ENCODE measurements around the gene PRPF8.

PRPF8 gene

GRCh38 chr17:1620486-1620885 is 64.2 kb downstream of the PRPF8 start:
- Histone ChIP-seq H3K9ac (ENCODE audit: low read length) (no peak overlapping the region; the same call in 1 of the 2 replicates), H3K27ac (ENCODE audit: low read depth, low read length, poor library complexity, severe bottlenecking) (no peak overlapping the region), H3K36me3 (ENCODE audit: insufficient read depth, low read length) (peaks cover 90% of the 10 kb centered on the region), H4K20me1 (ENCODE audit: insufficient read depth, low read length) (no peaks in the 10 kb centered on the region), H3K9me3 (ENCODE audit: low read length) (no peaks in the 10 kb centered on the region), H3K4me3 (ENCODE audit: low read depth, low read length, poor library complexity, severe bottlenecking) (no peak overlapping the region), H3K4me1 (ENCODE audit: insufficient read depth, low read length, severe bottlenecking) (peaks cover 9% of the 10 kb centered on the region), H3K4me2 (ENCODE audit: low read length) (no peak overlapping the region), H3F3A (ENCODE audit: insufficient read depth, low read length) (no peaks in the 10 kb centered on the region), H3K9me2 (ENCODE audit: low read depth, low read length) (no peaks in the 10 kb centered on the region), H2AFZ (ENCODE audit: low read length) (no peak overlapping the region), H3K27me3 (ENCODE audit: insufficient read depth, low read length) (no peaks in the 10 kb centered on the region), H3K79me2 (ENCODE audit: insufficient read depth, low read length) (peaks cover 10% of the 10 kb centered on the region)
- TF ChIP-seq CTCF (IDR thresholded peaks at IDR 0.05; ENCODE audit: low read length) (no peak), EZH2 (IDR thresholded peaks at IDR 0.05; ENCODE audit: borderline replicate concordance, low read length) (no peak)

- no peaks in the 10 kb centered on the region for H3K4me1 ChIP-seq (ENCODE audit: insufficient read depth, low read length, severe bottlenecking)
- no peaks in the 10 kb centered on the region for H3K9me2 ChIP-seq (ENCODE audit: low read depth, low read length)
- no peaks in the 10 kb centered on the region for H3K9me3 ChIP-seq (ENCODE audit: low read length)
- TF ChIP-seq EZH2 (IDR thresholded peaks at IDR 0.05; ENCODE audit: borderline replicate concordance, low read length) (no peak), CTCF (IDR thresholded peaks at IDR 0.05; ENCODE audit: low read length) (no peak)
- H3K79me2 ChIP-seq (ENCODE audit: insufficient read depth, low read length): no peaks in the 10 kb centered on the region
- no peak overlapping the region for H2AFZ ChIP-seq (ENCODE audit: low read length)
- no peak overlapping the region for H3K27ac ChIP-seq (ENCODE audit: low read depth, low read length, poor library complexity, severe bottlenecking)
- peaks cover 90% of the 10 kb centered on the region for H3K36me3 ChIP-seq (ENCODE audit: insufficient read depth, low read length)
- no peaks in the 10 kb centered on the region for H3F3A ChIP-seq (ENCODE audit: insufficient read depth, low read length)
- H3K4me2 ChIP-seq (ENCODE audit: low read length): no peak overlapping the region
- H3K27me3 ChIP-seq (ENCODE audit: insufficient read depth, low read length): no peaks in the 10 kb centered on the region
- H3K4me3 ChIP-seq (ENCODE audit: low read depth, low read length, poor library complexity, severe bottlenecking): no peak overlapping the region
- no peak overlapping the region for H3K9ac ChIP-seq (ENCODE audit: low read length)
- no peaks in the 10 kb centered on the region for H4K20me1 ChIP-seq (ENCODE audit: insufficient read depth, low read length)
These were observed 67.0 kb downstream of the PRPF8 start for GRCh38 chr17:1617620-1618174.

GRCh38 chr17:1616101-1616500 is 68.6 kb downstream of the PRPF8 start:
- Histone ChIP-seq H3K4me1 (ENCODE audit: insufficient read depth, low read length, severe bottlenecking) (no peaks in the 10 kb centered on the region), H3K36me3 (ENCODE audit: insufficient read depth, low read length) (peaks cover 90% of the 10 kb centered on the region), H3F3A (ENCODE audit: insufficient read depth, low read length) (no peaks in the 10 kb centered on the region), H3K9ac (ENCODE audit: low read length) (no peak overlapping the region), H2AFZ (ENCODE audit: low read length) (no peak overlapping the region), H3K27ac (ENCODE audit: low read depth, low read length, poor library complexity, severe bottlenecking) (no peak overlapping the region), H3K4me3 (ENCODE audit: low read depth, low read length, poor library complexity, severe bottlenecking) (no peak overlapping the region), H3K4me2 (ENCODE audit: low read length) (no peak overlapping the region), H3K79me2 (ENCODE audit: insufficient read depth, low read length) (no peaks in the 10 kb centered on the region), H3K27me3 (ENCODE audit: insufficient read depth, low read length) (no peaks in the 10 kb centered on the region), H3K9me3 (ENCODE audit: low read length) (no peaks in the 10 kb centered on the region), H4K20me1 (ENCODE audit: insufficient read depth, low read length) (no peaks in the 10 kb centered on the region), H3K9me2 (ENCODE audit: low read depth, low read length) (no peaks in the 10 kb centered on the region)
- TF ChIP-seq EZH2 (IDR thresholded peaks at IDR 0.05; ENCODE audit: borderline replicate concordance, low read length): no peak
- TF ChIP-seq CTCF (IDR thresholded peaks at IDR 0.05; ENCODE audit: low read length): no peak
